ENCODE measurements around the gene SLIT1. TPM values are rescaled to one million over a fixed set of nuclear protein-coding genes. Genes with fewer than 3 reads are reported as not detected.
A peak's percentile ranks its signal among the peaks of the same experiment; 100 is the strongest.

SLIT1 gene
- total and polyA plus RNA-seq, 12 donors, result 0.05 to 0.65 (median 0.15) TPM

DNA sequence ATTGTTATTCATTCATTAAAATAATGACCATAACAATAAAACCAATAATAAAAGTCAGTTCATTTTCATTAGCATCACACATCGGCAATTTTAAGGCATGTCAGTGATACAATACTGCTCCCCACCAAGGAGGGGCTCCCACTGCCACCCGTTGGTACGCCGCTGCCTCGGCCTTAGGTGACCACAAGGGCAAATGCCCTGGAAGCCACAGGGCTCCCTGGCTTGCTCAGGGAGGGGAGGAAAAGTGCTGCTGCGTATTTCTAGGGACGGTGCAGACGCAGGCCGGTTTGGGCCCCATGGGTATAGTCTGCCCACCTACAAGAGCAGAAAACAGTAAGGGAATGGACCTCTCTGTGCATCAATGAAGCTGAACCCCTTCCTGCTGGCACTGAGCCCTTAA, 85.1 kb downstream of the SLIT1 start:
- intact Hi-C loops (cut with DNase I), result no loop called here
- Histone ChIP-seq H3K27me3 (no peaks in the 10 kb centered on the region), H3K4me1 (replicated peaks in 1 of 2) (no peaks in the 10 kb centered on the region)

DNA sequence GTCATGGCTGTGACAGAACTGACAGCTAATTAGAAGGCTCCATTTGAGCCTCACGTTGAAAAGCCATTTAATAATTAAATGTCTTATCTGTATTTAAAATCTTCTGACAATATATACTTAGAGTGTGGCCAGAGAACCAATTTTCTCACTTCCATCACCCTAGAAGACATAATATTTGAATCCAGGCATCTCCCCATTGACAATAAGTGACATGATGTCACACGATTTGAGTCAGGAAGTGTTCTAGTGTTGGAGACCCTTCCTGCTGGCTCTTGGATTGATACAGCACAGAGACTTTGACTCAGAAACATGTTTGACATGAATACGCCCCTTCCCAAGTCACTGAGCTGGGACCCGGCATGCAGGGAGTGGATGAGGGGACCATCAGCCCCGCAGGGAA, 85.9 kb downstream of the SLIT1 start:
- intact Hi-C loops (cut with DNase I), result no loop called here
- no peak for TF ChIP-seq POLR2A (IDR thresholded peaks at IDR 0.05)
- TF ChIP-seq CTCF (IDR thresholded peaks at IDR 0.05), result no peak
- no peak overlapping the region for H3K27ac ChIP-seq
- no peaks in the 10 kb centered on the region for H3K27me3 ChIP-seq
- H3K36me3 ChIP-seq (replicated peaks in 1 of 2), result no peaks in the 10 kb centered on the region
- DNase-seq, result no peak
- H3K4me3 ChIP-seq, result no peak overlapping the region
- H3K9me3 ChIP-seq (replicated peaks in 1 of 3), result no peaks in the 10 kb centered on the region
- 58 to 84% (median 79%) methylated on average over 5 of the region's 5 CpGs for whole genome bisulfite sequencing, 4 donors
- no peaks in the 10 kb centered on the region for H3K4me1 ChIP-seq (replicated peaks in 1 of 2)

More for the DNA sequence above, 85.1 kb downstream of the SLIT1 start:
- TF ChIP-seq POLR2A (IDR thresholded peaks at IDR 0.05) (no peak), CTCF (IDR thresholded peaks at IDR 0.05) (no peak)
- DNase-seq, result no peak
- Histone ChIP-seq H3K4me3 (no peak overlapping the region), H3K27ac (no peak overlapping the region), H3K9me3 (replicated peaks in 1 of 3) (no peaks in the 10 kb centered on the region), H3K36me3 (replicated peaks in 1 of 2) (no peaks in the 10 kb centered on the region)
- 86 to 95% (median 91%) methylated on average over 7 to 9 of the region's 9 CpGs for WGBS, 4 donors

- no peak for DNase-seq
- Histone ChIP-seq H3K27ac (no peak overlapping the region), H3K9me3 (replicated peaks in 1 of 3) (no peaks in the 10 kb centered on the region), H3K4me1 (replicated peaks in 1 of 2) (no peaks in the 10 kb centered on the region), H3K36me3 (replicated peaks in 1 of 2) (no peaks in the 10 kb centered on the region), H3K27me3 (no peaks in the 10 kb centered on the region), H3K4me3 (no peak overlapping the region)
- WGBS, 4 donors, result 70 to 84% (median 78%) methylated on average over 7 to 8 of the region's 8 CpGs
- TF ChIP-seq POLR2A (IDR thresholded peaks at IDR 0.05), result no peak
- TF ChIP-seq CTCF (IDR thresholded peaks at IDR 0.05), result no peak
- intact Hi-C loops (cut with DNase I), result no loop called here
Measured at GRCh38 chr10:97099089-97099488, 86.7 kb downstream of the SLIT1 start.

DNA sequence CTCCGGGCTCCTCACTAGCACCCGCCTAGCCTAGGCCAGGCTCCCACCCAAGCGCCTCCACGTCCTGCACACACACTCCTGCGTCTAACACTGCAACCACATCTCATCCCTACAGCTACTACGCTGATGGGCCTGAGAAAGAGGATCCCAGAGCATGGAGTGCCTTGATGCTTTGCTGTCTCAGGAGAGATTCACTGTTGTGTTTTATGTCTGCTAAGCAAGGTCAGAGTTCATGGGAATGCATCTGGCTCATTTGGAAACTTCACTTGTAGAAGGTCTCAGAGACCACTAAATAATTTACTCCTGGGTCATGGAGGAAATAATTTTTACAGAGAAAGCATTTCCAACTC, 88.7 kb downstream of the SLIT1 start:
- Histone ChIP-seq H3K4me1 (replicated peaks in 1 of 2) (no peaks in the 10 kb centered on the region), H3K27ac (no peak overlapping the region), H3K36me3 (replicated peaks in 1 of 2) (no peaks in the 10 kb centered on the region), H3K9me3 (replicated peaks in 1 of 3) (no peaks in the 10 kb centered on the region), H3K4me3 (no peak overlapping the region), H3K27me3 (no peaks in the 10 kb centered on the region)
- 75 to 84% (median 81%) methylated on average over 6 of the region's 6 CpGs for WGBS, 4 donors
- DNase-seq, result no peak
- intact Hi-C loops (cut with DNase I), result no loop called here
- no peak for TF ChIP-seq POLR2A (IDR thresholded peaks at IDR 0.05)

DNA sequence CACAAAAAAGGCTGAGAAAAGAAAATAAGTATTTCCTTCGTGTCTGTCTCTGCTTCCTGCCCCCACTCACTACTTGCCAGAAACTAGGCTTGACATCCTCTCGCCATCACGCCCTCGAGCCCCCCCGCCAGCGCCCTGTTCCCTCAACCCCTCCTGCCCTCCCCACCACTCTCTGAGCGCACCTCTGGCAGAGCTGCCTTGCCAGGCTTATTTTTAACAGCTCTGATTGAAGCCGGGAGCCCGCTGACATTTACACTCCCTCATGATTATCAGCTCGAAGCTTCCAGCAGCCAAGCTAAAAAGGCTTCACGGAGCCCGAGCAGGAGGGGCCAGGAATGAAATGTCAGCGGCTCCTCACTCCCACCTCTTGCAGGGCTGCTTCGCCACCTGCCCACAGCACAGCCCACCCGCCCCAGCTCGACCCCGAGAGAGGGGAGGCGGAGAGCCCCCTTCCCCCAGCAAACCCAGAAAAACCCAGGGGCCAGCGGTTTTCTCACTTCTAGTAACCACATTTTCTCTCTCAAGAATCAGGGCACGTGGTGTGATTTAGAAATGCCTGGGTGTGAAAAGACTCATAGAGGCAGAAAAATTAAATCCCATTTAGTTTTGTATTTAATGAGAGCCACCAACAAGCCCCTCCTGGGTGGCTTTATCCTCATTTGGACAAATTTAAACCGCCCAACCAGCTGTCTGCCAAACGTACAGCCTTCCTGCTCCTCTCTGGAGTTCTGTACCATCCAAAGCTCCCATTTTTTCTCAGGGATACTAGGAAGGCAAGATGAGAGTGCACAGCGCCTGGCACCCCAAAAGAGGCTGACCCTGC, 89.3 kb downstream of the SLIT1 start:
- WGBS, 4 donors, result 42 to 48% (median 42%) methylated on average over 15 to 23 of the region's 23 CpGs
- Histone ChIP-seq H3K27me3 (no peaks in the 10 kb centered on the region), H3K4me1 (replicated peaks in 1 of 2) (no peaks in the 10 kb centered on the region), H3K27ac (no peak overlapping the region), H3K36me3 (replicated peaks in 1 of 2) (no peaks in the 10 kb centered on the region), H3K4me3 (no peak overlapping the region), H3K9me3 (replicated peaks in 1 of 3) (no peaks in the 10 kb centered on the region)
- no peak for TF ChIP-seq CTCF (IDR thresholded peaks at IDR 0.05)
- intact Hi-C loops (cut with DNase I), result no loop called here
- DNase-seq, result peak in 2 of 7 donors; percentile 17 to 53

All from adrenal gland (tissue), 12 donors.